D721Med (cell line): Measurements from ENCODE around the gene PODNL1.
"Not testable (repeated sequence)": the region's sequence is repeated elsewhere in the genome, so short reads cannot be mapped to it uniquely, and the experiment has no call there.

ENCODE experiments used
- DNase-seq: peaks from one replicate; pipeline ENCODE4 v3.0.0; 2011; ENCODE audit warnings: low spot score; ENCODE audit not compliant: insufficient read length
- FAIRE-seq: peaks from 2 replicates; lab custom pipeline; 2011; peaks lifted over from hg19 to GRCh38; lab: Jason Lieb, UNC
- CTCF ChIP-seq: IDR thresholded peaks from 2 replicates; pipeline ENCODE4 v1.5.1; 2012; ENCODE audit warnings: mild to moderate bottlenecking, control low read depth; ENCODE audit not compliant: insufficient read depth; ENCODE audit errors: missing control alignments

Gene PODNL1

GRCh38 chr19:13923194-13923987 is 14.8 kb downstream of the PODNL1 start:
- TF ChIP-seq CTCF: no peak
- FAIRE-seq (no peak), DNase-seq (no peak)

GRCh38 chr19:13922118-13922517 is 16.1 kb downstream of the PODNL1 start:
- FAIRE-seq, DNase-seq: not testable (repeated sequence)

- DNase-seq: no peak
- no peak for TF ChIP-seq CTCF
Observed at GRCh38 chr19:13920940-13921747, 17.1 kb downstream of the PODNL1 start.

GRCh38 chr19:13920524-13920923 is 17.7 kb downstream of the PODNL1 start:
- no peak for DNase-seq
- no peak for TF ChIP-seq CTCF
- FAIRE-seq: no peak

More at GRCh38 chr19:13920940-13921747, 17.1 kb downstream of the PODNL1 start:
- no peak for FAIRE-seq

GRCh38 chr19:13918726-13919411 is 19.3 kb downstream of the PODNL1 start:
- DNase-seq: no peak
- no peak for TF ChIP-seq CTCF
- no peak for FAIRE-seq

- no peak for TF ChIP-seq CTCF
- no peak for FAIRE-seq
Observed at GRCh38 chr19:13917888-13918406, 20.3 kb downstream of the PODNL1 start.

GRCh38 chr19:13914777-13915176 is 23.4 kb downstream of the PODNL1 start:
- DNase-seq (no peak), FAIRE-seq (no peak)
- TF ChIP-seq CTCF: no peak

More at GRCh38 chr19:13917888-13918406, 20.3 kb downstream of the PODNL1 start:
- DNase-seq: no peak
